ENCODE results near the gene NOXRED1. TPM values are rescaled to one million over a fixed set of nuclear protein-coding genes. Genes with fewer than 3 reads are reported as not detected.

Gene NOXRED1
- polyA plus RNA-seq, 1 donor from 2014 or later: 0.19 TPM

DNA sequence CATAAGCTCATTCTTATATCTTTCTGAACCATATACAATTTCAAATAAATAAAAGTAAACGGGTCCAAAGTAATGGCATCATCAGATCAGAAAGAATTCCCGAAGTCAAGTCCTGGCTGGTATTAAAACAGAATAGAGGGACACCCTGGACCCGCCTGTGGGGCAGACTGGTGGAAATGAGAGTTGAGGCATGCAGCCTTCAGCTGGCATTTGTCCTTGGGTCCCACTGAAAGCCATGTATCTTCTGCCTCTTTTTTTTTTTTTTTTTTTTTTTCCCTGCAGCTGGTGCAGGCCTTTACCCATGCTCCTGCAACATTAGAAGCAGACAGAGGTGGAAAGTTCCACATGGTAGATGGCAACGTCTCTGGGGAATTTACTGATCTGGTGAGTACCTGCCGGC is 44.5 kb upstream of the NOXRED1 start:
- Histone ChIP-seq H3K4me3 (ENCODE audit: low read length) (no peak overlapping the region), H3K27ac (ENCODE audit: low read length) (no peak overlapping the region), H2AFZ (ENCODE audit: low read depth, low read length) (no peak overlapping the region), H3K36me3 (ENCODE audit: insufficient read depth, low read length) (peaks cover 3% of the 10 kb centered on the region), H3K9ac (ENCODE audit: low read length) (no peak overlapping the region), H3F3A (ENCODE audit: insufficient read depth, low read length, poor library complexity, severe bottlenecking) (no peaks in the 10 kb centered on the region), H3K79me2 (replicated peaks; ENCODE audit: insufficient read depth, low read length) (no peaks in the 10 kb centered on the region), H3K27me3 (ENCODE audit: insufficient read depth, low read depth, low read length) (no peaks in the 10 kb centered on the region), H3K4me2 (ENCODE audit: low read length) (no peak overlapping the region), H3K9me3 (ENCODE audit: low read length) (no peaks in the 10 kb centered on the region), H3K9me2 (ENCODE audit: insufficient read depth, low read length) (no peaks in the 10 kb centered on the region), H4K20me1 (ENCODE audit: insufficient read depth) (no peaks in the 10 kb centered on the region)
- TF ChIP-seq EP300 (conservative IDR thresholded peaks at IDR 0.05; ENCODE audit: poor library complexity, severe bottlenecking) (no peak), MXI1 (conservative IDR thresholded peaks at IDR 0.05; ENCODE audit: poor library complexity, severe bottlenecking) (no peak), POLR2AphosphoS5 (IDR thresholded peaks at IDR 0.05) (no peak), TAF1 (IDR thresholded peaks at IDR 0.05; ENCODE audit: low read depth) (no peak), RAD21 (conservative IDR thresholded peaks at IDR 0.05) (no peak), SMC3 (conservative IDR thresholded peaks at IDR 0.05; ENCODE audit: poor library complexity) (no peak), CTCF (IDR thresholded peaks at IDR 0.05; ENCODE audit: poor library complexity, severe bottlenecking) (no peak), EZH2 (IDR thresholded peaks at IDR 0.05; ENCODE audit: borderline replicate concordance, insufficient read depth, low read length, poor library complexity, severe bottlenecking) (no peak)
- TF ChIP-seq, protein P1, sequence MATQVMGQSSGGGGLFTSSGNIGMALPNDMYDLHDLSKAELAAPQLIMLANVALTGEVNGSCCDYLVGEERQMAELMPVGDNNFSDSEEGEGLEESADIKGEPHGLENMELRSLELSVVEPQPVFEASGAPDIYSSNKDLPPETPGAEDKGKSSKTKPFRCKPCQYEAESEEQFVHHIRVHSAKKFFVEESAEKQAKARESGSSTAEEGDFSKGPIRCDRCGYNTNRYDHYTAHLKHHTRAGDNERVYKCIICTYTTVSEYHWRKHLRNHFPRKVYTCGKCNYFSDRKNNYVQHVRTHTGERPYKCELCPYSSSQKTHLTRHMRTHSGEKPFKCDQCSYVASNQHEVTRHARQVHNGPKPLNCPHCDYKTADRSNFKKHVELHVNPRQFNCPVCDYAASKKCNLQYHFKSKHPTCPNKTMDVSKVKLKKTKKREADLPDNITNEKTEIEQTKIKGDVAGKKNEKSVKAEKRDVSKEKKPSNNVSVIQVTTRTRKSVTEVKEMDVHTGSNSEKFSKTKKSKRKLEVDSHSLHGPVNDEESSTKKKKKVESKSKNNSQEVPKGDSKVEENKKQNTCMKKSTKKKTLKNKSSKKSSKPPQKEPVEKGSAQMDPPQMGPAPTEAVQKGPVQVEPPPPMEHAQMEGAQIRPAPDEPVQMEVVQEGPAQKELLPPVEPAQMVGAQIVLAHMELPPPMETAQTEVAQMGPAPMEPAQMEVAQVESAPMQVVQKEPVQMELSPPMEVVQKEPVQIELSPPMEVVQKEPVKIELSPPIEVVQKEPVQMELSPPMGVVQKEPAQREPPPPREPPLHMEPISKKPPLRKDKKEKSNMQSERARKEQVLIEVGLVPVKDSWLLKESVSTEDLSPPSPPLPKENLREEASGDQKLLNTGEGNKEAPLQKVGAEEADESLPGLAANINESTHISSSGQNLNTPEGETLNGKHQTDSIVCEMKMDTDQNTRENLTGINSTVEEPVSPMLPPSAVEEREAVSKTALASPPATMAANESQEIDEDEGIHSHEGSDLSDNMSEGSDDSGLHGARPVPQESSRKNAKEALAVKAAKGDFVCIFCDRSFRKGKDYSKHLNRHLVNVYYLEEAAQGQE (IDR thresholded peaks at IDR 0.05; ENCODE audit: borderline replicate concordance): no peak

GRCh38 chr14:77459072-77459723 is 35.9 kb upstream of the NOXRED1 start:
- Histone ChIP-seq H3K27me3 (ENCODE audit: insufficient read depth, low read depth, low read length) (no peaks in the 10 kb centered on the region), H3K9me3 (ENCODE audit: low read length) (no peaks in the 10 kb centered on the region), H3K9ac (ENCODE audit: low read length) (peak overlapping the region; percentile 82), H3K9me2 (ENCODE audit: insufficient read depth, low read length) (no peaks in the 10 kb centered on the region), H2AFZ (ENCODE audit: low read depth, low read length) (no peak overlapping the region), H3K36me3 (ENCODE audit: insufficient read depth, low read length) (peaks cover 5% of the 10 kb centered on the region), H3K79me2 (replicated peaks; ENCODE audit: insufficient read depth, low read length) (peaks cover 40% of the 10 kb centered on the region), H3K4me3 (ENCODE audit: low read length) (peak overlapping the region; percentile 70), H3K4me2 (ENCODE audit: low read length) (peak overlapping the region; percentile 99), H3K27ac (ENCODE audit: low read length) (no peak overlapping the region), H3F3A (ENCODE audit: insufficient read depth, low read length, poor library complexity, severe bottlenecking) (no peaks in the 10 kb centered on the region), H4K20me1 (ENCODE audit: insufficient read depth) (no peaks in the 10 kb centered on the region)
- TF ChIP-seq EP300 (conservative IDR thresholded peaks at IDR 0.05; ENCODE audit: poor library complexity, severe bottlenecking) (no peak), RAD21 (conservative IDR thresholded peaks at IDR 0.05) (peak; percentile 71), POLR2AphosphoS5 (IDR thresholded peaks at IDR 0.05) (no peak), MXI1 (conservative IDR thresholded peaks at IDR 0.05; ENCODE audit: poor library complexity, severe bottlenecking) (no peak), EZH2 (IDR thresholded peaks at IDR 0.05; ENCODE audit: borderline replicate concordance, insufficient read depth, low read length, poor library complexity, severe bottlenecking) (no peak), CTCF (IDR thresholded peaks at IDR 0.05; ENCODE audit: poor library complexity, severe bottlenecking) (peak; percentile 75), TAF1 (IDR thresholded peaks at IDR 0.05; ENCODE audit: low read depth) (no peak), SMC3 (conservative IDR thresholded peaks at IDR 0.05; ENCODE audit: poor library complexity) (peak; percentile 70)
- TF ChIP-seq, protein P1 (IDR thresholded peaks at IDR 0.05; ENCODE audit: borderline replicate concordance): no peak

All from neural cell (in vitro differentiated cells).